ENCODE data around the gene CACNA1I. TPM values are rescaled to one million over a fixed set of nuclear protein-coding genes. Genes with fewer than 3 reads are reported as not detected.

CACNA1I gene
- total and polyA plus RNA-seq, 9 donors: 0.04 to 0.14 (median 0.09) TPM

GRCh38 chr22:39724390-39724789, 153.8 kb downstream of the CACNA1I start:
- Histone ChIP-seq H3K36me3 (ENCODE audit: control insufficient read depth, insufficient read depth, low read length) (no peaks in the 10 kb centered on the region), H3K4me3 (ENCODE audit: low read length) (no peak overlapping the region), H3K27ac (ENCODE audit: low read length) (no peak overlapping the region), H3K9me3 (replicated peaks; ENCODE audit: control insufficient read depth, low read depth, low read length) (no peaks in the 10 kb centered on the region), H3K27me3 (ENCODE audit: control insufficient read depth, insufficient read depth, low read length) (peaks cover 44% of the 10 kb centered on the region), H3K4me1 (ENCODE audit: control insufficient read depth, insufficient read depth, low read length) (peaks cover 7% of the 10 kb centered on the region)
- DNase-seq: no peak
- WGBS (ENCODE audit: insufficient coverage): 90% methylated on average over 2 of the region's 4 CpGs

- peaks cover 46% of the 10 kb centered on the region for H3K27me3 ChIP-seq (ENCODE audit: control insufficient read depth, insufficient read depth, low read length)
- DNase-seq: no peak
- no peak overlapping the region for H3K4me3 ChIP-seq (ENCODE audit: low read length)
- 83% methylated on average over 6 of the region's 9 CpGs for WGBS (ENCODE audit: insufficient coverage)
- no peak overlapping the region for H3K27ac ChIP-seq (ENCODE audit: low read length)
- H3K4me1 ChIP-seq (ENCODE audit: control insufficient read depth, insufficient read depth, low read length): peaks cover 7% of the 10 kb centered on the region
- H3K9me3 ChIP-seq (replicated peaks; ENCODE audit: control insufficient read depth, low read depth, low read length): no peaks in the 10 kb centered on the region
- no peaks in the 10 kb centered on the region for H3K36me3 ChIP-seq (ENCODE audit: control insufficient read depth, insufficient read depth, low read length)
Observed at GRCh38 chr22:39724857-39725256, 154.3 kb downstream of the CACNA1I start.

- 80% methylated on average over 7 of the region's 9 CpGs for WGBS (ENCODE audit: insufficient coverage)
- DNase-seq: peak; percentile 32
- Histone ChIP-seq H3K9me3 (replicated peaks; ENCODE audit: control insufficient read depth, low read depth, low read length) (no peaks in the 10 kb centered on the region), H3K27ac (ENCODE audit: low read length) (no peak overlapping the region), H3K4me3 (ENCODE audit: low read length) (no peak overlapping the region), H3K4me1 (ENCODE audit: control insufficient read depth, insufficient read depth, low read length) (peaks cover 7% of the 10 kb centered on the region), H3K27me3 (ENCODE audit: control insufficient read depth, insufficient read depth, low read length) (peaks cover 42% of the 10 kb centered on the region), H3K36me3 (ENCODE audit: control insufficient read depth, insufficient read depth, low read length) (no peaks in the 10 kb centered on the region)
Observed at GRCh38 chr22:39725351-39726035, 154.9 kb downstream of the CACNA1I start.

DNA sequence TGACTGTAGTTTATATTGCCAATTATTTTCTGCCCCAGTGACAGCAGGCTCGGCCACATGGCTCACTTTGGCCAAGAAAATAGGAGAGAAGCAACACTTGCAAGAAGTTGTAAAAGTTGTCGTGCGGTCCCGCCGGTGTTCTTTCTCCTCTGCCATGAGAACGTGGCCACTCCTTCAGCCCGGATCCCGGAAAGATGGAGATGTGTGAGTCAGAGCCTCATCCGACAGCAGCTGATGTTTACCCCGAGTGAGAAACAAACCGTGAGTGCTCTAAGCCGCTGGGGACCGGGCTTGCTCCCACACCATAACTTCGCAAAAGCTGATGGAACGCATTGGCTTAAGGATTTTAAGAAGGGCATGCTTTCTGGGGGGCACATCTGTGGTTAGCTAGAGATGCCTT, 157.0 kb downstream of the CACNA1I start:
- peaks cover 4% of the 10 kb centered on the region for H3K4me1 ChIP-seq (ENCODE audit: control insufficient read depth, insufficient read depth, low read length)
- no peak for DNase-seq
- no peak overlapping the region for H3K27ac ChIP-seq (ENCODE audit: low read length)
- no peaks in the 10 kb centered on the region for H3K36me3 ChIP-seq (ENCODE audit: control insufficient read depth, insufficient read depth, low read length)
- WGBS (ENCODE audit: insufficient coverage): 29% methylated on average over 9 of the region's 15 CpGs
- H3K4me3 ChIP-seq (ENCODE audit: low read length): no peak overlapping the region
- H3K9me3 ChIP-seq (replicated peaks; ENCODE audit: control insufficient read depth, low read depth, low read length): no peaks in the 10 kb centered on the region
- H3K27me3 ChIP-seq (ENCODE audit: control insufficient read depth, insufficient read depth, low read length): peaks cover 46% of the 10 kb centered on the region

- 87% methylated on average over 11 of the region's 12 CpGs for WGBS (ENCODE audit: insufficient coverage)
- no peak overlapping the region for H3K27ac ChIP-seq (ENCODE audit: low read length)
- H3K9me3 ChIP-seq (replicated peaks; ENCODE audit: control insufficient read depth, low read depth, low read length): no peaks in the 10 kb centered on the region
- H3K4me3 ChIP-seq (ENCODE audit: low read length): no peak overlapping the region
- peaks cover 4% of the 10 kb centered on the region for H3K4me1 ChIP-seq (ENCODE audit: control insufficient read depth, insufficient read depth, low read length)
- DNase-seq: no peak
- H3K27me3 ChIP-seq (ENCODE audit: control insufficient read depth, insufficient read depth, low read length): peaks cover 51% of the 10 kb centered on the region
- no peaks in the 10 kb centered on the region for H3K36me3 ChIP-seq (ENCODE audit: control insufficient read depth, insufficient read depth, low read length)
Observed at GRCh38 chr22:39728236-39728860, 157.8 kb downstream of the CACNA1I start.

DNA sequence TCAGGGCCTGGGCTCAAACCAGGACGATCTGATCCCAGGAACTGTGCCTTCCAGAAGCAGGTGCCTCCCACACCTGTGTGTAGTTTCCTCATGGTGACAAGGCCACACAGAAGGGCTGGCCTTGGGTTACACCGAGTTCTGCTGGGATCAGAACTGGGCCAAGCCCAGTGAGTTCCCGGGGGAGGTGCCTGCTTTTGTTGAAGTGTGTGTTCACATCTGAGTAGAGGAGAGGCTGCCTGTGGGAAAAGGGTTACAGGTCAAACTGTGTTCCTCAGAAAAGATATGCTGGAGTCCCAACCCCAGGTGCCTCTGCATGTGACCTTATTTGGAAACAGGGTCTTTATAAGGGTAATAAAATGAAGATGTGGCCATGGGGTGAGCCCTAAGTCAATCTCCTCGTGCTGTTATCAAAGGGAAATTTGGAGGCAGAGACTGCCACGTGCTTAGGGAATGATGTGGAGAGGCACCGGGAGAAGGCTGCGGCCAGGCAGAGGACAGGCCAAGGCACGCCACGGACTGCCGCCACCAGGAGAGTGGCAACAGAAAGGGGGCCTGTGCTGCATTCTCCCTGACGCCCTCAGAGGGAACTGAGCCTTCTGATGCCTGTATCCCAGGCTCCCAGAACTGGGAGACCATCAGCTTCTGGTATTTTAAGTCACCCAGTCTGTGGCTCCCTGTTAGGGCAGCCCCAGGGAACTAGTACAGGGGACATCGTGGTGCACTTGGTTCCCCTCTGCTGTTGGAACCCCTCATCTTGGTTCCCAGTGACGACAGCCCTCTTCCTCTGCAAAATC, 158.8 kb downstream of the CACNA1I start:
- Histone ChIP-seq H3K4me1 (ENCODE audit: control insufficient read depth, insufficient read depth, low read length) (peaks cover 4% of the 10 kb centered on the region), H3K36me3 (ENCODE audit: control insufficient read depth, insufficient read depth, low read length) (no peaks in the 10 kb centered on the region), H3K27ac (ENCODE audit: low read length) (no peak overlapping the region), H3K27me3 (ENCODE audit: control insufficient read depth, insufficient read depth, low read length) (peaks cover 49% of the 10 kb centered on the region), H3K9me3 (replicated peaks; ENCODE audit: control insufficient read depth, low read depth, low read length) (no peaks in the 10 kb centered on the region), H3K4me3 (ENCODE audit: low read length) (no peak overlapping the region)
- no peak for DNase-seq
- 63% methylated on average over 12 of the region's 13 CpGs for WGBS (ENCODE audit: insufficient coverage)

DNA sequence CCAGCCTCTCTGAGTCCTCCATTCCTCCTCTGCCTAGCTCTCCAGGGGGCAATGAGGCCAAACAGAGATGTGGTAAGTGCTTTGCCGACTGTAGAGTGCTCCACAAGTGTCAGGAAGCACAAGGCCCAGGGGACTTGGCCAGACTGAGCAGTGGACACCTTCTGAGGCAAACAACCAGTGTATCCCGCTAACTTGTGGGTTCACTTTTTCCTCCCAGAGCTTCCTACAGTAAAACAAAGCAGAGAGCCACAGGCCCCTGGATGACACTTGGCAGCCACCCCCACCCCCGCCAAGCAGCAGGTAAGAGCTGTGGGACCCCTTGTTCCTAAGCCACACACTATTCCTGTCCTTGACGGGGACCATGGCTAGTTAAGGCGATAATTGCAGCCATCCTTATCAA, 160.9 kb downstream of the CACNA1I start:
- Histone ChIP-seq H3K27ac (ENCODE audit: low read length) (no peak overlapping the region), H3K36me3 (ENCODE audit: control insufficient read depth, insufficient read depth, low read length) (no peaks in the 10 kb centered on the region), H3K9me3 (replicated peaks; ENCODE audit: control insufficient read depth, low read depth, low read length) (no peaks in the 10 kb centered on the region), H3K4me1 (ENCODE audit: control insufficient read depth, insufficient read depth, low read length) (no peaks in the 10 kb centered on the region), H3K4me3 (ENCODE audit: low read length) (no peak overlapping the region), H3K27me3 (ENCODE audit: control insufficient read depth, insufficient read depth, low read length) (peaks cover 48% of the 10 kb centered on the region)
- 55% methylated on average over 2 of the region's 5 CpGs for WGBS (ENCODE audit: insufficient coverage)
- DNase-seq: no peak

DNA sequence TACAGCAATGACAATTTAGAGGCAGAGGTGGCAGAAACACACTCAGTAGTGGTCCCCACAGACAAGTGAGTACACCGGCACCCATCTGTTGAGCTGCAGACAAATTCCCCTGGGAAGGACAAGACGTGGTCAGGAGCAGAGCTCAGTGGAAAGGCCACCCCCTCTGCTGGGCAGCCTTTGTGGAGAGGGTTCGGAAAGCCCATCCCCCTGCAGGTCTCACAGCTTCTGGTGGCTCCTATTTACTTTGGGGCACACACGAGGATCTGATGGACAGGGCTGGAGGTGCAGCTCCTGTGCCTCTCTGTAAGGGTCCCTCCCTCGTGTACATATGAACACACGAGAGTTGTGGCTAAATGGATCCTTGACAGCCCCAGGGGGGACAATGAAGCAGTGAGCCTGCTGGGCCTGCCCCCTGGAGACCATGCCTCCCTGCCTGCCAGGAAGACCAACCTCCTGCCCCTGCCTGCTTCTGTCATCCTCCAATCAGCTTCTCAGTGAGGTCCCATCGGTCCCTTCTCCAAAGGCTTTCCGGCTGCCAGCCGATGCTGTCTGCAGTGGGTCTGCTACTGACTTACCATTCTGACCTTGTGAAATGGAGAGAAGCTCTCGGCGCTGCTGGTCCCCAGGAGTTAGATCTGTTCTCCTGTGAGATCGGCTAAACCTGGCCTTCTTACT, 161.5 kb downstream of the CACNA1I start:
- H3K9me3 ChIP-seq (replicated peaks; ENCODE audit: control insufficient read depth, low read depth, low read length): no peaks in the 10 kb centered on the region
- no peaks in the 10 kb centered on the region for H3K4me1 ChIP-seq (ENCODE audit: control insufficient read depth, insufficient read depth, low read length)
- no peak overlapping the region for H3K27ac ChIP-seq (ENCODE audit: low read length)
- 38% methylated on average over 12 of the region's 12 CpGs for WGBS (ENCODE audit: insufficient coverage)
- H3K36me3 ChIP-seq (ENCODE audit: control insufficient read depth, insufficient read depth, low read length): no peaks in the 10 kb centered on the region
- H3K27me3 ChIP-seq (ENCODE audit: control insufficient read depth, insufficient read depth, low read length): peaks cover 43% of the 10 kb centered on the region
- DNase-seq: no peak
- no peak overlapping the region for H3K4me3 ChIP-seq (ENCODE audit: low read length)

DNA sequence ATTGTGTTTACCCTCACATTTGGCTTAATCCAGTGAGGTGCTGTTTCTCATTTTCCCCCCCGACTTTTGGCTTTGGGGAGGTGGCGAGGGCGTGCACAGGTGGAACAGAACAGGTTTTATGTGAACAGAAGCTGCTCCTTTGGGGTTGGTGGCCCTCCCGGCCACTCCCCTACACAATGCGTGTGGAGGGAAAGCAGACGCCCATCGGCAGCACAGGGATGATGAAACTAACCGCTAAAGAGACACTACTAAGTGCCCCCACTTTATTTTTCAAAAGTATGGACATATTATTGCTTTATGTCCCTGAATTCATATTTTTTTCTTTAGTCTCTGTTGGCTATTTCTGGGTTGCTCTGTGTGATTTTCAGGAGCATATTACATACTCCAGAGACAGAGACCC, 162.1 kb downstream of the CACNA1I start:
- H3K4me3 ChIP-seq (ENCODE audit: low read length): no peak overlapping the region
- DNase-seq: no peak
- H3K27ac ChIP-seq (ENCODE audit: low read length): no peak overlapping the region
- no peaks in the 10 kb centered on the region for H3K36me3 ChIP-seq (ENCODE audit: control insufficient read depth, insufficient read depth, low read length)
- no peaks in the 10 kb centered on the region for H3K9me3 ChIP-seq (replicated peaks; ENCODE audit: control insufficient read depth, low read depth, low read length)
- H3K27me3 ChIP-seq (ENCODE audit: control insufficient read depth, insufficient read depth, low read length): peaks cover 39% of the 10 kb centered on the region
- no peaks in the 10 kb centered on the region for H3K4me1 ChIP-seq (ENCODE audit: control insufficient read depth, insufficient read depth, low read length)
- no CpG with 5 or more reads among the region's 8 CpGs for WGBS (ENCODE audit: insufficient coverage)

DNA sequence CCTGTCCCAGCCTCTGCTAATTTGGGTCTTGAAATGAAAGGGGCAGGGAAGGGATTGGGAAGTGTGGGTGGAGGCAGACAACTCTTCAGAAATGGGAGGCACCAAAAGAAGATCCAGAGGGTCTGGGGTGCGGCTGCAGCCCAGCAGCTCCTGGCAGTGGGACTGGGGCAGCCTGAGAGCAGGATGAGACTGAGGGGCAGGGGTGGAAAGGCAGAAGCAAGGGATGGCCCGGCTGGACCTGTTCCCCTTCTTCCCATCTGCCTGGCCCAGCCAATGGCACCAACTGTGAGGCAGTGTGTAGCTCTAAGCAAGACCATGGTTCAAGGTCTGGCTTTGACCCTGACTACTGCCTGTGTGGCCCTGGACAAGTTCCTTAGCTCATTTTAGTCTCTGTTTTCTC, 162.6 kb downstream of the CACNA1I start:
- Histone ChIP-seq H3K27ac (ENCODE audit: low read length) (no peak overlapping the region), H3K27me3 (ENCODE audit: control insufficient read depth, insufficient read depth, low read length) (peaks cover 40% of the 10 kb centered on the region)
- 65% methylated on average over 2 of the region's 2 CpGs for WGBS (ENCODE audit: insufficient coverage)

More for the DNA sequence above, 162.6 kb downstream of the CACNA1I start:
- no peak for DNase-seq
- Histone ChIP-seq H3K9me3 (replicated peaks; ENCODE audit: control insufficient read depth, low read depth, low read length) (no peaks in the 10 kb centered on the region), H3K4me3 (ENCODE audit: low read length) (no peak overlapping the region), H3K36me3 (ENCODE audit: control insufficient read depth, insufficient read depth, low read length) (no peaks in the 10 kb centered on the region), H3K4me1 (ENCODE audit: control insufficient read depth, insufficient read depth, low read length) (no peaks in the 10 kb centered on the region)
